ENCODE results near the gene TM4SF18.

TM4SF18 gene

DNA sequence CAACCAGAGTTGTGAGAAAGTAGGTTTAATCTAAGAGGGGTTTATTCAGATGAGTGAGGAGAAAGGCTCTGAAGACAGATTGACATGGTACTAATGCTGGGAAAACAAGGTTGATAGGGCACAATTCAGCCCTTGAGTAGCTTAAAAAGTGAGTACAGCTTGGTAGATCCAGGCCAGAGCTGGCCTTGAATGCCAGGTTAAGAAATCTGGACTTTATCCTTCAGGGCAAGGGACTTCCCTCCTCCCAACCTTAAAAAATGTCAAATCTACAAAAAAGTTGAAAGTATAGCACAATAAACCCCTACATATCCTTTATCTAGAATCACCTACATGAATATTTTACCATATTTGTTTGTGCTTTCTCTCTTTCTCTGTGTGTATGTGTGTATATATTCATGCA is 7.9 kb downstream of the TM4SF18 start:
- no peak for DNase-seq

DNA sequence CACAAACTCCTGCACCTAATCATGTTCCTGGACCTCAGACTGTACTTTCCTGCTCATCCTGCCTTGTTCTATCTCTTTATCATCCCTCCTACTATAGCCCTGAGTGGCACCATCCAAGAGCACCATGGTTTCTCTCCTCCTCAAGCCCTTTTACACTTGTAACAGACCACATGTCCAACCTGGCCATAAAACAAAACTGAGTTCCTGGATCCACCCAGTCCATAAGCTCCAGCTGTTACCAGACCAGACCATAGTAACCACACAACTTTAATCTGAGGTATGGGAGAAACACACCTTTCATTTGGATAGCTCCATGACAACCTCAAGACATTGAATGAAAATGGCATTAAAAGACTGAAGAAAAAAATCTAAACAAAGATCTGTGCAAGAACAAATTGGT is 9.1 kb downstream of the TM4SF18 start:
- no peak for DNase-seq

DNA sequence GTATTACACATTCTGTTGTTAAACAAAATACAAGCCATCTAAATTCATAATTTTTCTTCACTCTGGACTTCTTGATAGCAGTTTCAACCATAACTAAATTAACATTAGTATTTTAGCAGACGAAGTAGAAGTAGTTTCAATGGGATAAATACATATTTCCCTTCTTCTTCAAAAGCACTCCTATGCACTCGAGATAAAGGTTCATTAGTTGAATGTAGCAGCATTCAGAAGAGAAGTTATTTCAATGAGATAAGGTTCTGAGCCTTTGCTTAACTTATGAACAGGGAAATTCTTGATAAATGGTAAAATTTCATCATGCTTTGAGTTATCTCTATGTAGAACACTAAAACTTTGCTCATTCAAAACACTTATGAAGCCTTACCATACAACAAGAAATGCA is 11.8 kb downstream of the TM4SF18 start:
- DNase-seq: no peak

DNA sequence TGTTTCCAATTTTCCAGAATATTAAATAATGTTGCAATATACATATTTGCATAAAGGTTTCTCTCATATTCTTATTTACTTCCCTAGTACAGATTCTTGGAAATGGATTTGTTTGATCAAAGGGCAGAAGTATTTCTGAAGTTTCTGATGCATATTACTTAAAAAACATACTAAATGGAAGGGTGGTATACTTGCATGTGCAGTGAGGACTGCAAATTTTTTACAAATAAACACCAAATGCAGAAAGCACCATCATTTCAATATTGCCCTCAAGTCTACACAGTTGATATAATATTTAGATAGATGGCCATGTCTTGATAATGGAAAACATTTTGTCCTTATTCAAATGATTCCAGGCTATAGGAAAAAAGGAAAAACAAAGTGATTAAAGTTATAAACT is 12.3 kb downstream of the TM4SF18 start:
- DNase-seq: no peak

DNA sequence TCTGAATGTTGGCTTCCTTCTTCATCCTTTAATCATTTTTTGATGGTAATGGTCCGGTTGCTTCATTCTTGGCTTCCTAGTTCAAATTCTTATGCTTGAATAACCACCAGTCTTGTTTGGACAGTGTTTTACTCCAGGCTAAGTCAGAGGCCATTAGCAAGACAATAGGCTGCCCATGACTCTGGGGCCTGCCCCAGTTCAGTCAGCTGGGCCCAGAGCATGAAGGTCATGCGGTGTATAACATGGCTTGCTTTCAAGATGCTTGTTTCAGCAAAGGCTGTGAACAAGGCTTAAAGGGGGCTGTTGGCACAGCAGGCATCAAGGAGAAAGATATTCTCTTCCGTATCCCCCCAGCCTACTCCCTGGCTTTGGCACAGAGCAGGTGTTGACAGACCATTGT is 13.7 kb downstream of the TM4SF18 start:
- DNase-seq: peak; percentile 40 to 42

DNA sequence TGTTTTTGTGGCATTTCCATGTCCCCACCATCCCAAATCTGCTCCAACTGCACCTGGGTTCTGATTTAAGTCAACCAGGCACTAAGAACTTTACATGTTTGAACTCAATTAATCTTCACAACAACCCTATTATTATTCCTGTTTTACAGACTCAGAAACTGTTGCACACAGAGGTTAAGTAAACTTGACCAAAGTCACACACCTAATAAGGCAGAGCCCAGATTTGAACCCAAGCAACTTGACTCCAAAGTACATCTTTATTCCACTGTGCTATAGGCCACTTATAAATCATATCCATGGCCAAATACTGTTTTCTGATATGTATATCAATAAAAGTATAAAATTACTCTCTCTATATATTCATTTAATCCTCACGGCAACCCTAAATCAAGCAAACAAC is 16.4 kb downstream of the TM4SF18 start:
- no peak for DNase-seq

DNA sequence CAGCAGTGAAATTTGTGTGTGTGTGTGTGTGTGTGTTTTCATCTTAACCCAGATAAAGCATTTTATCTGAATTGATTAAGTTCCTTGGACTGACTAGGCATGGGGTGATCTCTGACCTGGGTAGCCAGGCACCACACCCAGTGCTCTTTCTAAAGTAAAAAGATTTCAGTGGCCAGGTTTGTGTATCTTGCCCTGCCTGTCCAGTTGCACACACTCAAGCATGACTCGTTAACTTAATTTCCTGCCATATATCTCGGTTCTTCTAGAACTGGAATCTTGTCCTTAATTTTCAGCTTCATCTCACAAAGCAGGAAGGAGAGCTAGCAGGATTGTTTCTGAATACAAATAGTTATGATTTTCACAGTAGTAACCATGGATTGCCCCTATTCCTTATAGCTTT is 17.0 kb downstream of the TM4SF18 start:
- no peak for DNase-seq

DNA sequence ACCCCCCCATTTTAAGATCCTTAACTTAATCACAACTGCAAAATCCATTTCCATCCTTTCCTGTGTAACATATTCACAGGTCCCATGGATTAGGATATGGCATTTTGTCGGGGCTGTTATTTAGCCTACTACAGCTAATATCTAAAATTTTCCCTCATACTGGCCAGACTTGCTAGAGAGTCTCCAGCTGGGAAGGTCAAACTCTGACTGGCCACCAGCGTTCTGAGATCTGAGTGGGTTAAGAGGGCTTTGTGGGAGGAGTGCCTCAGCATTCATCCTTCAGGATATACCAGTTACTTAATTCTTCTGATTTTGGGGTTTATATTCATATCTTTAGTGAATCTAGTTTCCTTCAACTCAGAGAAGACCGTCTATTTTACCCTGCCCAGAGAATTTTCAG is 17.7 kb downstream of the TM4SF18 start:
- DNase-seq: no peak

DNA sequence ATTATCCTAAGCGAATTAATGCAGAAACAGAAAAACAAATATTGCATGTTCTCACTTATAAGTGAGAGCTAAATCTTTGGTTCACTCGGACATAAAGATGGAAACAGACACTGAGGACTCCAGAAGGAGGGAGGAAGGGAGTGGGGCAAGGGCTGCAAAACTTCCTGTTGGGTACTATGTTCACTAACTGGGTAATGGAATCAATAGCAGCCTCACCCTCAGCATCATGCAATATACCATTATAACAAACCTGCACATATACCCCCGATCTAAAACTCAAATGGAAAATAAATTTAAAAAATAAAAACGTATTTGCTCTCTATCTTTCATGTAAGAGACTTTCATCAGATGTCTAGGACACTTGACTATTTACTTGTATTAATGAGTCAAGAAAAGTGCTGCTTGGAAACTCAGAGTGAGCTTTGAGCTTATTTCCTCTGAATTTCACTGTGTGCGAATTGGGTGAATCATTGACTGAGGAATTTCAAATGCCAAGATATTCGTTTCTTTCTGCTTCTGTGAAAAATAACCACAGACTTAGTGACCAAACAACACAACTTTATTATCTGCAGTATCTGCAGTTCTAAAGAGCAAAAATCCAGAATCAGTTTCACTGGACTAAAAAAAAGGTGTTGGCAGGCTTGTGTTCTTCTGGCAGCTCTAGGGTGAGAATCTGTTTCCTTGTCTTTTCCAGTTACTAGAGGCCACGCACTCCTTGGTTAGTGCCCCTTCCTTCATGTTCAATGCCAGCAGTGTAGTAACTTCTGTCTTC is 18.4 kb downstream of the TM4SF18 start:
- no peak for DNase-seq

DNA sequence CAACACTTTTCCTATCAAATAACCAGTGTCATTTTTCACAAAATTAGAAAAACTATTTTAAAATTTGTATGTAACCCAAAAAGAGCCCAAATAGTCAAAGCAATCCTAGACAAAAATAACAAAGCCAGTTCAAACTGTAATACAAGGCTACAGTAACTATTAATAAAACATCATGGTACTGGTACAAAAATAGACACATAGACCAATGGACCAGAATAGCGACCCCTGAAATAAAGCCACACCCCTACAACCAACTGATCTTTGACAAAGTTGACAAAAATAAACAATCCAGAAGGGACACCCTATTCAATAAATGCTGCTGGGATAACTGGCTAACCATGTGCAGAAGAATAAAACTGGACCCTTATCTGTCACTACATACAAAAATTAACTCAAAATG is 19.9 kb downstream of the TM4SF18 start:
- DNase-seq: no peak

DNA sequence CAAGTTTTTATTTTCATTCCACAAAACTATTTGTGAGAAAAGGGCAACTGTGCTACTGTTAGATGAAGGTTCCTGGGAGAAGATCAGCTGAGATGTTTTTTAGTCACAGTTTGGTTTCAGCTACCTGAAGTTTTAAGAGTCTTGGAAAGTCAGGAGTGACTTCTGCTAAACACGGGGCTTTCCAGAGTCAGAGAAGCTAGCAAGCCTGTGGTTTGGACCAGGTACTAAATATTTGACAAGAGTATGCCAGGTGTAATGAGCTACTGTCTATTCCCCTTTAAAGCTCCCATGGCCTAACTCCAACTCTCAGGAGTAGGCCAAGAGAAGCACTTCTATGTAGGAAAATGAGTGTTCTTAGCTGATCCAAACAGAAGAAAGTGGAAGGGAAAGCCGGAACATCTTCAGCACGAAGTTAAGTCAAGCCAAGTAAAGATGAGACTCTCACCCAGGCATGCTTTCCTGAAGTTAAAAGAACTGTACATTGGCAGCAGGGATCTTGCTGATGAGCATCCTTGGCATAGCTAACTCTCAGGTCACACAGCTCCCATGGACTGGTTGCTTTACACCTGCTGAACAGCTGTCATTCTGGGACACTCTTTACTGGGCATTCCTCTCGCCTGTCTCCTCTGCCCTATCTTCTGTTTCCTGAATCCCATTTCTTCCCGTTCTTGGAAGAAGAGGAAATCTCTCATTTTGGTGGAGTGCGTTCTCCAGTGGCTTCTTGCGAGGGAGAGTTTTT is 22.5 kb downstream of the TM4SF18 start:
- no peak for DNase-seq

DNA sequence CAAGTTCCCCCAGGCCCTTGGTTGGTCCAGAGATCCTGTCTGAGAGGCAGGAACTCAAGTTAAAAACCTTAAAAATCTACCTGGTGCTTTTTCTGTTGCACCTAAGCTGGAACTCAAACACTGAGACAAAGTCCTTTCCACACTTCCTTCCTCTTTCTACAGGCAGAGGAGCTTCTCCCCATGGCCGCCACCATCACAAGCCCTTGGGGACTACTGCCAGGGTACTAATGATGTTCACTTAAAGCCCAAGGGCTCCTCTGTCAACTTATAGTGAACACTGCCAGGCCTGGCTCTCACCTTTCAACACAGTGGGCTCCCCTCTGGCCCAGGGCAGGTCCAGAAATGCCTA is 26.0 kb downstream of the TM4SF18 start:
- DNase-seq: no peak

DNA sequence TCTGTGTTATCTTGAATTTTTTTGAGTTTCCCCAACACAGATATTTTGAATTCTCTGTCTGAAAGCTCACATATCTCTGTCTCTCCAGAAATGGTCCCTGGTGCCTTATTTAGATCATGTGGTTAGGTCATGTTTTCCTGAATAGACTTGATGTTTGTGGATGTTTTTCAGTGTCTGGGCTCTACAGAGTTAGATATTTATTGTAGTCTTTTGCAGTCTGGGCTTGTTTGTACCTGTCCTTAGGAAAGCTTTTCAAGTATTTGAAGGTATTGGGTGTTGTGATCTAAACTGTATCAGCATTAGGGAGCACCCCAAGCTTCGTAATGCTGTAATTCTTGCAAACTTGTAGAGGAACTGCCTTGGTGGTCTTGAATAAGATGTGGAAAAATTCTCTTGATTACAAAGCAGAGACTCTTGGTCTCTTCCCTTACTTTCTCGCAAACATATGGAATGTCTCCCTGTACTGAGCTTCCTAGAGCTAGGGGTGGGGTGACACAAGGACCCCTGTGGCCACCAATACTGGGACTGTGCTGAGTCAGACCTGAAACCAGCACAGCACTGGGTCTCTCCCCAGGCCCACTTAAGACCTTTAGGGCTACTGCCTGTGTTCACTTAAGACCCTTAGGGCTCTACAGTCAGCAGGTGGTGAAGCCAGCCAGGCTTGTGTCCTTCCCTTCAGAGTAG is 26.5 kb downstream of the TM4SF18 start:
- DNase-seq: no peak

DNA sequence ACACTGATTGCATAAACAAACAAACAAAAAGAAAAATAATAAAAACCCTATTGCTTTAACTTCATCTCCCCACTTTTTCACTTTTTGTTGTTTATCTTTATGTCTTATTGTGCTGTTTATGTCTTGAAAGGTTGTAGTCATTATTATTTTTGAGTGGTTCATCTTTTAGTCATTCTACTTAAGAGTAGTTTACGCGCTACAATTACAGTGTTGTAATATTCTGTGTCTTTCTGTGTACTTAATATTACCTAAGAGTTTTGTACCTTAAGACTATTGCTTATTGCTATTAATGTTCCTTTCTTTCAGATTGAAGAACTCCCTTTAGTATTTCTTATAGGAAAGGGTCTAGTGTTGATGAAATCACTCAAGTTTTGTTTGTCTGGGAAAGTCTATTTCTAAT is 28.1 kb downstream of the TM4SF18 start:
- DNase-seq: no peak

DNA sequence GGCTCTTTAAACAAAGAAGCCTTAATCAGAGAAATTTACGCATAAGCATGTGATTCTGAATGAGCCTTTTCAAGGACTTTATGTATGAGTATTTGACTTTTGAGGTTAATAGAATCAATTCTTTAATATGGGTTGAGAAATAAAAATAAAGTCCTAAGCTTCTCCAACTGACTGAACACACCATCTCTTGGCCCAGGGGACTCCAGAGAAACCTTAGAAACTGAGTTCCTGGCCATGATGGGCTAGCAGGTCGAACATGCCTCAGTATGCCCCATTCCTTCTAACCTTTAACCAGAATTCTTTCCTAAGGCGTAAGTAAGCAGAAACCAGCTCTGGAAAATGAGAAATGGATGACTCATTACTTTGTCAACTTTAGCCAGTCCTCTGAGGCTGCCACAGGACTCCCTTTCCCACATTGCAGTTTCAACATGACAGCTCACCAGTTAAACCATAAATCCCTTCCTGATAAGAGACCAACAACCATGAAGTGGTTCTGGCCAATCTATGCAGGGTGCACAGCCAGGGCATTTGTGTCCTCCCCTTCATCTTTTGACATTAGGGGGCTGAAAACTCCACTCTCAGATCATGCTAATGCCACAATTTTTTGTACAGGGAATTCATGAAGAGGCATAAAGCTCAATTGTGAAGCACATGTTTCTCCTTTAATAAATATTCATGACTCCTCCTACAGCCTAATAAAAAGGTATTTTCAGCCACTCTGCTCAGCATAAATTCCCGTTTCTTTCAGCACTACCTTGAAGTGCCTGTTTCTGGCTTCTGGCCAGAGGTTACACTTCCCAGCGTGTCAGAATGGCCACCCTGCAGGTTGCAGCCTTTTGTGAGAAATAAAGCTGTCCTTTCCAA is 33.3 kb downstream of the TM4SF18 start:
- DNase-seq: peak; percentile 45 to 68

DNA sequence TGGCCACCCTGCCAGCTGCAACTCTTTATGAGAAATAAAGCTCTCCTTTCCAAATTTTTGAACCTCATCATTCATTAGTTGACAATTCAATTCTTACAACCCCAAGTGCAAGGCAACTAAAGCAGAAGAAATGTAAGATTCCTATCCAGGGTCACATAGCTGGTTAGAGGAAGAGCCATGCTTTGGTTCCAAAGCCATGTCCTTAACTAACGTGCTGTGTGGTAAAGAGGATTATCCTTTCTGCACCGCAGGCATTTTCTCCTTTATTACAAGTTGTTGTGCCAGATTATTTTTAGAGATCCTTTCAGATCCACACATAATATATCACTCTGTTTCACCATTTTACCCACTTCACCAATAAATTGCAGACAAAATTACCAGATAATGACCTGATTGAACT is 36.5 kb downstream of the TM4SF18 start:
- DNase-seq: no peak

DNA sequence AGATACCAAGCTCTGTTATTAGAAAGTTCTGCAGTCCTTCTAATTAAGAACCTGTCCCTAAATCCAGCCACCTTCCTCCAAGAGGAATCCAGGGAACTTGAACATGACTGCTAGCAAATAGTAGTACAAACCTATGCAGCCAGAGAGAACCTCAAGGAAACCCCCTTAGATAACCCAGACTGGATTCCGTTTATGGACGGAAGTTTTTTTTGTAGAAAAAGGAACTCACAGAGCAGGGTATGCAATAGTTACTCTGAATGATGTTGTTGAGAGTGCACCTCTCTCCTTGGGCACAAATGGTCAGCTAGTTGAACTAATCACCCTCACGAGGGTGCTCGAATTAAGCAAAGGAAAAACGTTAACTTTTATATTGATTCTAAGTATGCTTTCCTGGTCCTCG is 40.8 kb downstream of the TM4SF18 start:
- no peak for DNase-seq

DNA sequence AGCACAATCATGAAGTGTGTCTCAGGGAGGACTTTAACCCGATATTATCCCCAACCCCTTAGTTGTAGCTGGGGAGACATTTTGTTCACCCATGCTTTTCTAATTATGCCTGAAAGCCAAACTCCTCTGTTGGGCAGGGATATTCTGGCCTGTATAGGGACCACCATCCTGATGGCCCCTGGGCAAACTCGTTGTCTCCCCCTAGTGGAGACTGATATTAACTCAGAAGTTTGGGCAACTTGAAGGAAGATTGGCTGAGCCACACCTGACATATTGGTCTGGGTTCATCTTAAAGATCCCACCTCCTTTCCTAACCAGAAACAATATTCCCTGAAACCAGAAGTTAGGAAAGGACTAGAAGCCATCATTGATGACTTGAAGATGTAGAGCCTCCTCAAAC is 42.3 kb downstream of the TM4SF18 start:
- no peak for DNase-seq

DNA sequence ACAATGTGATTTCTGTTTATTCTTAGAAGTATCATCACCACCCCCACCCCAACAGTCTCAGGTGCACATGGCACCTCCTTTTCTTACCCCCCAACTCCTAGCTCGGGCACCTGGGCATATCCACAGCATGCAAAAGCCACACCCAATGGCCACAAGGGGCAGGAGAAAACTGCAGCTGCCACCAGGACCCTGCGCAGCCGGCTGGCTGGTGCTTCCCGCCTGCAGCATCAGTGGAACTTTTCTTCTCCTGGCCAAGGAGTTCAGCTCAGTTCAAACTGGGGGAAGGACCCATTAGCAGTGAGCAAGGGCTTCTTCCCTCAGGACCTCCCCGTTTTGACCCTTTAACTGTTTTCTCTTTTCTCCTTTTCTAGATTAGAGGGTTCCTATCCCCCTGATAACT is 44.8 kb downstream of the TM4SF18 start:
- DNase-seq: peak; percentile 4 to 25

DNA sequence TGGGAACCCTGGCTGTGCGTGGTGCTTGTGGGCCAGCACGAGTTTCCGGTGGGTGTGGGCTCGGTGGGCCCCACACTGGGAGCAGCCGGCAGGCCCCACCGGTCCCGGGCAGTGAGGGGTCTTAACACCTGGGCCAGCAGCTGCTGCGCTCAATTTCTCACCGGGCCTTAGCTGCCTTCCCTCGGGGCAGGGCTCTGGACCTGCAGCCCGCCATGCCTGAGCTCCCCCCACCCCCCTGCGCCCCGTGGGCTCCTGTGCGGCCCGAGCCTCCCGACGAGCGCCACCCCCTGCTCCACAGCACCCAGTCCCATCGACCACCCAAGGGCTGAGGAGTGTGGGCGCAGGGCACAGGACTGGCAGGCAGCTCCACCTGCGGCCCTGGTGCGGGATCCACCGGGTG is 49.4 kb downstream of the TM4SF18 start:
- DNase-seq: no peak

DNA sequence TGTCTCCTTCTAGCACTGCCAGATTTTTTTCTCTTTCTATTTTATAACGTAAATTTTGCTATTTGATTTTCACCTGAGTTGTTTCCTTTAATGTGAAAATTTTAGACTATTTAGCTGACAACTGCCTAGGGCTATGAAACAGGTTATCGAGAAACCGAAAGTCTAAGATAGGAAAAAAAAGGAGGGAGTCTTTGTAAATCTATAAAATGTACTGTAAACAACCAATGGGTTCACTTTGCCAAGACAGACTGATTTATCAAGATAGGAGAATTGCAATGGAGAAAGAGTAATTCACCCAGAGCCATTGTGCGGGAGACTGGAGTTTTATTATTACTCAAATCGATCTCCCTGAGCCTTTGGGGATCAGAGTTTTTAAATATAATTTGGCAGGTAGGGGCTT is 50.0 kb downstream of the TM4SF18 start:
- no peak for DNase-seq

DNA sequence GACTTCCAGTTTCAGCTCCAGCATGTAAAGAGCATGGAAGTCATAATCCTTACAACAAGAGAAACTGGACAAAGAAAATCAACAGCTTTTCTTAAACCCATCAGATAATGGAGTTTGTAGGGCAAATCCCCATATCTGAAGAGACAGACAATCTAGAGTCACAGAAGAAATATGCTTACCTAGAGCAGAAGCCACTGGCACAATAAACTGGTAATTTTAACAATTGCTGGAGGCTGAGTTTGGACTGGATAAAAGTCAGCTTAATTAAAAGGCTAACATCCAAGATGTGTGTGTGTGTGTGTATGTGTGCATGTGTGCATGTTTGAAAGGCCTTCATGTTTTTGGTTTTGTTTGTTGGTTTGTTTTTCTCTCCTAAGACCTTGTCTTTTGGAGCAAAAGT is 50.6 kb downstream of the TM4SF18 start:
- no peak for DNase-seq

DNA sequence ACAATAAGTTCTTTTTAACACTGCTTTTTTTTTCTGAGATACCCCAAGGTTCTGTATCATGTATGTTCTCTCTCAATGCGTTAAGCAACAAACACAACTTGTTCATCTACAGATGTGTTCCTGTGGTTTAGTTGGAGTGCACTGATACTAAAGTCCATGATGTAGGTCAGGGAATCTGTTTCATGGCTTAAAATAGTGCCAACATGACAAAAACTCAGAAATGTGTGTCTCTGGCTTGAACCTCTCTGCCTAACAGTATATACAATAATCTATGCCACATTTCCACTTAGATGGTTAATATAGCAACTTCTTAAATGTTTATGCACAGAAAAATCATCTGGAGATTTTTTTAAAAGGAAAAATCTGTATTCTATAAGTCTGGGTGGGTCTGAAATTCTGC is 51.1 kb downstream of the TM4SF18 start:
- no peak for DNase-seq

All from SHP77 (cell line).